ENCODE data around the gene ADAM10. TPM values are rescaled to one million over a fixed set of nuclear protein-coding genes. Genes with fewer than 3 reads are reported as not detected.
A peak's percentile ranks its signal among the peaks of the same experiment; 100 is the strongest.

The ADAM10 gene
- total RNA-seq, 1 experiment from 2014 or later, result 474 TPM

GRCh38 chr15:58777107-58777506, 27.6 kb upstream of the ADAM10 start:
- Mint-ChIP-seq H3K4me1 (ENCODE audit: low read depth, unreplicated experiment) (no peaks in the 10 kb centered on the region), H3K9me3 (ENCODE audit: low read depth, unreplicated experiment) (no peaks in the 10 kb centered on the region), H3K36me3 (ENCODE audit: insufficient read depth, unreplicated experiment) (peaks cover 33% of the 10 kb centered on the region), H3K27me3 (ENCODE audit: unreplicated experiment) (no peaks in the 10 kb centered on the region), H3K4me3 (ENCODE audit: low read depth, unreplicated experiment) (no peak overlapping the region), H3K27ac (ENCODE audit: unreplicated experiment) (peak overlapping the region; percentile 72)
- DNase-seq, result no peak
- CTCF ChIA-PET, result interaction anchor here (1.0 kb wide), 1 partner anchor 16 kb away, joined by 3 read pairs; no protein-coding TSS in a partner anchor
- intact Hi-C loops (cut with micrococcal nuclease; ENCODE audit: unreplicated experiment), result no loop called here
- BruUV-seq (replicated peaks), result no TSS peak
- TF ChIP-seq CTCF (IDR thresholded peaks at IDR 0.05; ENCODE audit: unreplicated experiment), result no peak

GRCh38 chr15:58775402-58775801, 25.9 kb upstream of the ADAM10 start:
- H3K27me3 Mint-ChIP-seq (ENCODE audit: unreplicated experiment), result no peaks in the 10 kb centered on the region
- BruUV-seq (replicated peaks), result no TSS peak

GRCh38 chr15:58773024-58773423, 23.5 kb upstream of the ADAM10 start:
- no TSS peak for BruUV-seq (replicated peaks)
- H3K9me3 Mint-ChIP-seq (ENCODE audit: low read depth, unreplicated experiment), result no peaks in the 10 kb centered on the region
- no peaks in the 10 kb centered on the region for H3K27me3 Mint-ChIP-seq (ENCODE audit: unreplicated experiment)
- intact Hi-C loops (cut with micrococcal nuclease; ENCODE audit: unreplicated experiment), result loop anchor here (5.0 kb wide), 4 partner anchors 79 to 546 kb away; partner anchors contain the start of gene SLTM
- no peak overlapping the region for H3K4me3 Mint-ChIP-seq (ENCODE audit: low read depth, unreplicated experiment)
- no peak for TF ChIP-seq CTCF (IDR thresholded peaks at IDR 0.05; ENCODE audit: unreplicated experiment)
- CTCF ChIA-PET, result interaction anchor here (0.6 kb wide), 3 partner anchors 167 to 504 kb away, joined by 3 to 5 read pairs (median 3); no protein-coding TSS in a partner anchor
- no peak overlapping the region for H3K27ac Mint-ChIP-seq (ENCODE audit: unreplicated experiment)
- no peak for DNase-seq
- no peaks in the 10 kb centered on the region for H3K4me1 Mint-ChIP-seq (ENCODE audit: low read depth, unreplicated experiment)
- peaks cover 5% of the 10 kb centered on the region for H3K36me3 Mint-ChIP-seq (ENCODE audit: insufficient read depth, unreplicated experiment)

More at GRCh38 chr15:58775402-58775801, 25.9 kb upstream of the ADAM10 start:
- Mint-ChIP-seq H3K4me1 (ENCODE audit: low read depth, unreplicated experiment) (no peaks in the 10 kb centered on the region), H3K9me3 (ENCODE audit: low read depth, unreplicated experiment) (no peaks in the 10 kb centered on the region), H3K36me3 (ENCODE audit: insufficient read depth, unreplicated experiment) (peaks cover 20% of the 10 kb centered on the region), H3K27ac (ENCODE audit: unreplicated experiment) (no peak overlapping the region), H3K4me3 (ENCODE audit: low read depth, unreplicated experiment) (no peak overlapping the region)
- DNase-seq, result no peak
- TF ChIP-seq CTCF (IDR thresholded peaks at IDR 0.05; ENCODE audit: unreplicated experiment), result no peak
- CTCF ChIA-PET, result interaction anchor here (0.5 kb wide), 1 partner anchor 64 kb away, joined by 3 read pairs; no protein-coding TSS in a partner anchor
- intact Hi-C loops (cut with micrococcal nuclease; ENCODE audit: unreplicated experiment), result no loop called here

- H3K27ac Mint-ChIP-seq (ENCODE audit: unreplicated experiment), result no peak overlapping the region
- DNase-seq, result peak; percentile 65
- TF ChIP-seq CTCF (IDR thresholded peaks at IDR 0.05; ENCODE audit: unreplicated experiment), result no peak
- no peaks in the 10 kb centered on the region for H3K27me3 Mint-ChIP-seq (ENCODE audit: unreplicated experiment)
- intact Hi-C loops (cut with micrococcal nuclease; ENCODE audit: unreplicated experiment), result loop anchor here (5.0 kb wide), 4 partner anchors 81 to 544 kb away; partner anchors contain the start of gene SLTM
- H3K36me3 Mint-ChIP-seq (ENCODE audit: insufficient read depth, unreplicated experiment), result no peaks in the 10 kb centered on the region
- H3K9me3 Mint-ChIP-seq (ENCODE audit: low read depth, unreplicated experiment), result no peaks in the 10 kb centered on the region
- H3K4me3 Mint-ChIP-seq (ENCODE audit: low read depth, unreplicated experiment), result no peak overlapping the region
- no peaks in the 10 kb centered on the region for H3K4me1 Mint-ChIP-seq (ENCODE audit: low read depth, unreplicated experiment)
- CTCF ChIA-PET, result interaction anchor here (1.0 to 2.2 kb wide), 11 partner anchors 19 to 559 kb away, joined by 3 to 17 read pairs (median 8); partner anchors contain the start of gene ADAM10
- TSS peak; percentile 20 for BruUV-seq (replicated peaks)
Measured at GRCh38 chr15:58771621-58772250, 22.2 kb upstream of the ADAM10 start.
